Measurements from ENCODE around the gene UBTD1. TPM values are rescaled to one million over a fixed set of nuclear protein-coding genes. Genes with fewer than 3 reads are reported as not detected.

UBTD1 gene, protein sequence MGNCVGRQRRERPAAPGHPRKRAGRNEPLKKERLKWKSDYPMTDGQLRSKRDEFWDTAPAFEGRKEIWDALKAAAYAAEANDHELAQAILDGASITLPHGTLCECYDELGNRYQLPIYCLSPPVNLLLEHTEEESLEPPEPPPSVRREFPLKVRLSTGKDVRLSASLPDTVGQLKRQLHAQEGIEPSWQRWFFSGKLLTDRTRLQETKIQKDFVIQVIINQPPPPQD
- 10 to 100 TPM; 10.2 to 20.4 TPM for total RNA-seq

DNA sequence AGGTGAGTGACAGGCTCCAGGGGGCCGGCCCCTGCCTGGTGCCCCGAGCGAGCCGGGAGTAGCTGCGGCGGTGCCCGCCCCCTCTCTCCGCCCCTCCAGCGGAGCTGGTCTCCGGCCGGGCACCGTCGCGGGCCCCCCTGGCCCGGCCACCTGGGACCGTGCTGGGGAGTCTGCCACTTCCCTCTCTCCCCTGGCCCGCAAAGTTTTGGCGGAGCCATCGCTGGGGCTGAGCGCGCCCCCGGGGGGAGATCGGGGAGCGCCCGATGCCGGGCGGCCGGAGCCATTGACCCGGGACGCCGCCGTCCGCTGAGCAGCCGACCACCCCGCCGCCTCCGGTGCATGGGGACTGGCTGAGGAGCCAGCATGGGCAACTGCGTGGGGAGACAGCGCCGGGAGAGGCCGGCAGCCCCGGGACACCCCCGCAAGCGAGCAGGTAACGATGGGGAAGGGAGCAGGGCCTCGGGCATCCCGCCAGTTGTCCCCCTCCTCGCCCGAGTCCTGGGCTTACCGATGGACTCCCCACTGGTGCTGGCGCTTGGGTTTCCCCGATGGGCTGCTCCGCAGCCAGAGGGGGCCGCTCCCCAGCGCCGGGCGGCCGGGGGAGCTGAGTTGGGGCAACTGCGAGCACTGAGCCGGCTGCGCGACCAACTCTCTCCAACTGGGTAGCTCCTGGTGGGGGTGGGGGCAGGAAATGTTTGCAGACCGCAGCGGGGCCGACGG is at the start of gene UBTD1:
Gene UBTD1 (plus strand): TSS at position 84 of the 720 bp plus-strand sequence. CDS start 280 bp downstream, at position 364.
- Histone ChIP-seq H3K27me3 (replicated peaks; ENCODE audit: insufficient read depth) (no peaks in the 10 kb centered on the region), H3K36me3 (no peaks in the 10 kb centered on the region), H3K4me3 (peak within 1 kb of the TSS; percentile 83), H3K27ac (peak within 1 kb of the TSS; percentile 86 to 92), H3K9me3 (no peaks in the 10 kb centered on the region), H3K4me1 (ENCODE audit: control insufficient read depth in 1 of 2, low read depth in 2 of 2) (peaks cover 18 to 52% of the 10 kb centered on the region in 2 donors)
- DNase-seq (ENCODE audit: low spot score) (no peak), ATAC-seq (ENCODE audit: insufficient number of reproducible peaks, low FRiP score, low read depth) (peak; percentile 3)
- no peak for TF ChIP-seq CTCF (IDR thresholded peaks at IDR 0.05)

DNA sequence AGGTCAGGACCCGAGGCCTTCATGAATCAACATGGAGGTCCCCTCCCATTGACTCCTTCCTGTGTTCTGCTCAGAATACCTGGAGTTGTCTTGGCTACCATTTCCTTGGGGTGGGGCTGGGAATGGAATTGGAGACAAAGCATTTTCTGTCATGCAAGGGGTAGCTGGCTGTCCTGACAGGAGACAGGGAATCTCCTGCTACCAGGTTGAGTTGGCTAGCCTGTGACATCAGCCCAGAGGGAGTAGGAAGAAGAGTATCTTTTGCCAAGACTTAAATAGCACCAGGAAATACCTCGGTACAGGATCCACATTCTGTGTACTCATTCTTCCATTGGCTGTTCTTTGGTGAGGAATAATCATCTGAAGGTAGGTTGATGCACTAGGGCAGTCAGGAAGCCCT is 47.9 kb upstream of the UBTD1 start:
- peaks cover 14 to 52% of the 10 kb centered on the region in 2 donors for H3K4me1 ChIP-seq (ENCODE audit: control insufficient read depth in 1 of 2, low read depth in 2 of 2)
- no peak for TF ChIP-seq CTCF (IDR thresholded peaks at IDR 0.05)

DNA sequence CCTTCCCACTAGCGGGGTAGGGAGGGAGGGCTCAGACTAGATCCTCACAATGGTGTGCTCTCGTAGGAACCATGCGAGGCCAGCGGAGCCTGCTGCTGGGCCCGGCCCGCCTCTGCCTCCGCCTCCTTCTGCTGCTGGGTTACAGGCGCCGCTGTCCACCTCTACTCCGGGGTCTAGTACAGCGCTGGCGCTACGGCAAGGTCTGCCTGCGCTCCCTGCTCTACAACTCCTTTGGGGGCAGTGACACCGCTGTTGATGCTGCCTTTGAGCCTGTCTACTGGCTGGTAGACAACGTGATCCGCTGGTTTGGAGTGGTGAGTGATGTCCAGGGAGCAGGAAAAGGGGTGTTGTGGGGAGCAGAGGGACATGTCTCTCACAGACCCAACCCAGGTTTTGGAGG is 47.1 kb upstream of the UBTD1 start:
- Histone ChIP-seq H3K4me1 (ENCODE audit: control insufficient read depth in 1 of 2, low read depth in 2 of 2) (peaks cover 13 to 51% of the 10 kb centered on the region in 2 donors), H3K27me3 (replicated peaks; ENCODE audit: insufficient read depth) (no peaks in the 10 kb centered on the region), H3K36me3 (peaks cover 21% of the 10 kb centered on the region), H3K27ac (no peak overlapping the region), H3K4me3 (no peak overlapping the region), H3K9me3 (no peaks in the 10 kb centered on the region)
- TF ChIP-seq CTCF (IDR thresholded peaks at IDR 0.05): no peak
- no peak for ATAC-seq (ENCODE audit: insufficient number of reproducible peaks, low FRiP score, low read depth)
- no peak for DNase-seq (ENCODE audit: low spot score)

More for the DNA sequence above, 47.9 kb upstream of the UBTD1 start:
- Histone ChIP-seq H3K36me3 (peaks cover 16% of the 10 kb centered on the region), H3K4me3 (no peak overlapping the region), H3K27ac (no peak overlapping the region), H3K9me3 (no peaks in the 10 kb centered on the region), H3K27me3 (replicated peaks; ENCODE audit: insufficient read depth) (no peaks in the 10 kb centered on the region)
- ATAC-seq (ENCODE audit: insufficient number of reproducible peaks, low FRiP score, low read depth) (no peak), DNase-seq (ENCODE audit: low spot score) (no peak)

DNA sequence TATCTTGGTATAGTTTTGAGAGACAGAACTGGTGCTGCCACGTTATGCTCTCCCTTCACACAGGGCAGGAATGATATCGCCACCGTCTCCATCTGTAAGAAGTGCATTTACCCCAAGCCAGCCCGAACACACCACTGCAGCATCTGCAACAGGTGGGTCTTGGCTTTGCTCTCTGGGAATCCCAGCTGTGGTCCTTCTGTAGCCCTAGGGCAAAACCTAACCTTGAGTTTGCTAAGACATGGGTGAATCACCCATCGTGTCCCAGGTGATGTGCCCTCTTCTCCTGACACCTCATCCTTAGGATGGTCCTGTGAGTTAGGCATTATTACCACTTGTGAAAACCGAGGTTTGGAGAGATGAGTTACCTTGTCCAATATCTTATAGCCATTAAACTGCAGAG is 46.4 kb upstream of the UBTD1 start:
- DNase-seq (ENCODE audit: low spot score) (no peak), ATAC-seq (ENCODE audit: insufficient number of reproducible peaks, low FRiP score, low read depth) (no peak)
- Histone ChIP-seq H3K4me1 (ENCODE audit: control insufficient read depth in 1 of 2, low read depth in 2 of 2) (peaks cover 10 to 44% of the 10 kb centered on the region in 2 donors), H3K36me3 (peaks cover 29% of the 10 kb centered on the region), H3K9me3 (no peaks in the 10 kb centered on the region), H3K27ac (no peak overlapping the region), H3K27me3 (replicated peaks; ENCODE audit: insufficient read depth) (no peaks in the 10 kb centered on the region), H3K4me3 (no peak overlapping the region)
- no peak for TF ChIP-seq CTCF (IDR thresholded peaks at IDR 0.05)

- Histone ChIP-seq H3K27me3 (replicated peaks; ENCODE audit: insufficient read depth) (no peaks in the 10 kb centered on the region), H3K9me3 (no peaks in the 10 kb centered on the region), H3K4me1 (ENCODE audit: control insufficient read depth in 1 of 2, low read depth in 2 of 2) (peaks cover 5 to 28% of the 10 kb centered on the region in 2 donors), H3K27ac (peak overlapping the region; percentile 37 to 41), H3K36me3 (peaks cover 48% of the 10 kb centered on the region), H3K4me3 (no peak overlapping the region)
- no peak for ATAC-seq (ENCODE audit: insufficient number of reproducible peaks, low FRiP score, low read depth)
- no peak for TF ChIP-seq CTCF (IDR thresholded peaks at IDR 0.05)
- no peak for DNase-seq (ENCODE audit: low spot score)
These were observed 44.2 kb upstream of the UBTD1 start for GRCh38 chr10:97454330-97455036.

Measured in thoracic aorta (tissue), 2 donors.